HG03457 (cell line): ENCODE measurements around the gene ITGB1.

Experiments used
- ATAC-seq: cut with Tn5 transposase; IDR thresholded peaks from one replicate; pipeline ENCODE4 v1.9.1; 2021; ENCODE audit warnings: moderate number of reproducible peaks; ENCODE audit not compliant: unreplicated experiment

ITGB1 gene

DNA sequence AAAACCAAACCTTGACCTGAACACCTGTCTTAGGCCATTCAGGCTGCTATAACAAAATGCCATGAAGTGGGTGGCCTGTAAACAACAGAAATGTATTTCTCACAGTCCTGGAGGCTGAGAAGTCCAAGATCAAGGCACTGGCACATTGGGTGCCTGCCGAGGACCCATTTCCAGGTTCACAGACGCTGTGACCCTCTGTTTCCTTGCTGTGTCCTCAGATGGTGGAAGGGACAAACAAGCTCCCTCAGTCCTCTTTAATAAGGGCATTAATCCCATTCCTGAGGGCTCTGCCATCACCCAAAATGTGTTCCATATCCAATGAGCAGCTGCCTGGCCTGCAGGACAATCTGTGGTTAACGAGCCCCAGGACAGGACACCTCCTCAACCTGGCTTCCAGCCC, 67.6 kb downstream of the ITGB1 start:
- ATAC-seq = no peak

DNA sequence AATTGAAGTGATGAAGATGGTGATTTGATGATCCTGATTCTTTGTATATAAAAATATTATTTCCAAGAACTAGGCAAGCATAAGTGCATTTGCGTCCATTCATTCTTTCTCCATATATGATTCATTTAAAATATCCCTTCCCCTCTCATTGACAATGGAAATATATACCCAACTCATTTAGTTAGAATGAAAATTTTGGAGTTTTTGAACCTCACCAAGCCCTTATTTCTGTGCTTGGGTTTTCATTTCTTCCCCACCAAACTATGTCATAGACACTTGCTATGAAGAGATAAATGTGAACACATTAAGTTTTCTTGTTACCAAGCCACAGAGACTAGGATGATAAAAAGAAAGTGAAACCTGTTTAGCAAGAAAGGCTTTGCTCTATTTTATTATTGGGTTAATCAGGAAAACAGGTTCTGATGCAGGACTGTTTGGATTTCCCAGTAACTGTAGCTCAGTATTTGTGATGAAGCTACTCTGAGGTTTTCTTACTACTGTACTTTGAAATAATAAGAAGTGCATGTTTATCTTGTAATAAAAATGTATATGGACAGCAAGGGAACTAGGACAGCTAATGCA, 68.3 kb downstream of the ITGB1 start:
- ATAC-seq = no peak

DNA sequence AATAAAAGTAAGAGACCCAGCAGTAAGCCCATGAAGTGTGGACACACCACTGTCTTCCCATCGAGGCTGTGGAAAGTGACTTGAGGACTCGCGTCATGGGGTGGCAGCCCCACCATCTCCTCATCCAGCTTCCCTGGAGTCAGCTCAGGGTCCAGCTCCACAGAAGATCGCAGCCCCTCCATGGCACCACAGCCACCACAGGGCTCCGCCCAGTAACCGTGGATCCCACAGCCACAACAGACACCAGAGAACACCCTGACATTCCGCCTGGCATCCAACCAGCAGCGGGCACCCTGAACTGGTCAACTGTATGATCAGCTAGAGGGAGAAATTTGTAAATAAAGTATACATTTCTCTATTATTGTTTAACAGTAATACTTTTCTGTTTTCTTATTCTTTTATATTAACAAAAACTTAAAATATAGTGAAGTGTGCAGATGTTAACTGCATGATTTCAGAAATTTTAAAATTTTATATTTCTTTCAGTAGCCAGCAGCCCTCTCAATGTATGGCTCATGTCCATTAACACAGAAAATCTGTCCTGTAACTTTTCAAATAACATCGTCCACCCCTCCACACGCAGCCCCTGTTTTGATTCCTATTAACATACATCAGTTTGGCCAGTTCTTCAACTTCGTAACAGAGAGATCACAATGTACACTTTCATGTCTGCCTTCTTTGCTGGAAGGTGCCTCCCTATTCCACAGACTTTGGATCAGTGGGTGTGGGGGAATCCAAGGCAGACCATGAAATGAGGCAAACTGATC, 69.7 kb downstream of the ITGB1 start:
- no peak for ATAC-seq

DNA sequence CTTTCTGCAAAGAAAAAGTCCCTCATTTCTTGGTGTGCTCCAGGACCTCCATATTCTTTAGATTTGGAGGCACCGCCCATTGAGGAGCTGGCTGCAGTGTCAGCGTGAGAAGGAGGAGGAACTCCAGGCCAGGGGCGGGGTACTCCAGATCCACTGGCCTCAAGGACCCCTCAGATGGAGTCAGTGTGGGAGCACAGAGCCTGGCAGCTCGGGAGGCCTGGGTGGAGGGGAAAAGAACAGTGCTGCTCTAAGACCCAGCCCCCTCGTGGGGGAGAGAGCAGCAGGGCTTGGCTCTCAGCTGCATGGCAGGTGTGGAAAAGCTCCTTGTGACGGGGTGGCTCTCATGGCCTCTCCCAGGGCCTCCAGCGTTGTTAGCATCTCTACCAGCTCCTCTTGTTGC, 70.5 kb downstream of the ITGB1 start:
- ATAC-seq = no peak

DNA sequence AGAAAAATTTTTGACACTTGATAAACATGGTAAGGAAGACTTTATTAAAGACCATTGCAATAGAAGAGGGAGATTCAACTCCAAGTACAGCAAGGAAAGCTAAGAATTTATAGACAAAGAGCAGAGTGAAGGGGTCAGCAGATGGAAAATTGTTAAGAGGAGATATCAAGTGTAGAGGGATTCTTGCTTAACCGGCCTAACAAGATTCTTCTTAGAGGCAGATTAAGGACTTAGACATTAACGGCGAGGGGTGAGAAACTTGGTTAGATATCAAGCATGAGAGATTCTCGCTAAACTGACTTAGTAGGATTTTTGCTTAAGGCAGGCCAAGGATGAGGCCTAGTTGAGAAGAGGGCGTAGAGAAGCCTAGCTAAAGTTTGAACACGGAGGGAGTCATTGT, 76.0 kb downstream of the ITGB1 start:
- no peak for ATAC-seq

DNA sequence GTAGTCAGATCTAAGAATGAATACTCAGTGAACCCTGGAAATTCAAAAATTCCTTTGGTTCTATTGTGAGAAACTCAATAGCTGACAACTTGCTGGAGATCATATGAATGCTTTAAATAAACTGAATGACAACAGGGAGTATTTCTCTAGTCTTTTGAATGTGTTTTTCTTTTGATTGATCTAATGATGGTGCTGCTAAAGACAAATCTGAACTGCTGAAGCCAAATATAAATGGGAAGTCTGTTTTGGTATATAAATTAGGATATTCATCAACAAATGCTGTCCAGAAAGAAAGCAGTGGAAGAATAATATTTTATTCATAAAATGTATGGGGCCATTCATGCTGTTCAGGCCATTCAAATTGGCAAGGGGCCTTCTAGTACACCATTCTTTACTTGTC, 79.4 kb downstream of the ITGB1 start:
- ATAC-seq = no peak

DNA sequence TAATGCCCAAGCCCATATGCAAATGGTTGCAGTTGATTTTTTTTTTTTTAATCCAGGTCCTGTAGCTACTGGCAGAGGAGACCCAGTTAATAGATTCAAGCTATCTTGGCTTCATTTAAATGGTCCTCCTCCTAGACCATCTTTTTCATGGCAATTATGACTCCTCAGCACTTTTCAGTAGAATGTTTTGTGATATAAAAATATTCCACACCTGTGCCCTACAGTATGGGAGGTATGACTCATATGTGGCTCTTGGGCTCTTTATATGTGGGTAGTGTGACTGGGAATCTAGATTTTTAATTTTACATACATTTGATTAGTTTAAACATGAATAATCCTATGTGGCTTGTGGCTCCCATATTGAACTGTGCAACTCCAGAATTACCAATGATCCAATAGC, 80.1 kb downstream of the ITGB1 start:
- no peak for ATAC-seq

DNA sequence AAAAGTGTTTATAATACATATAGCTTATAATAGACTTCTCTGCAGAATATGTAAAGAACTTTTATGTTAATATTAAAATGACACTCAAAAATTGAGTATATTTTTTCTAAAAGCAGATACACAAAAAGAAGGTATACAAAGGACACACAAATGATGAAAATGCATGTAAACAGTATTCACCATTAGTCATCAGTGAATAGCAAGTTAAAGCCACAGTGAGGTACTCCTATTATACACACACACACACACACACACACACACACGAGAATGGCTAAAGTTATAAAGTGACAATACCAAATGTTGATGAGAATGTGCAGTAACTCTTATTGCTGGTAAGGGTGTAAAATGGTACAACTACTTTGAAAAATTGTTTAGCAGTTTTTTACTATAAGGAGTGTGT, 92.9 kb downstream of the ITGB1 start:
- ATAC-seq = no peak

DNA sequence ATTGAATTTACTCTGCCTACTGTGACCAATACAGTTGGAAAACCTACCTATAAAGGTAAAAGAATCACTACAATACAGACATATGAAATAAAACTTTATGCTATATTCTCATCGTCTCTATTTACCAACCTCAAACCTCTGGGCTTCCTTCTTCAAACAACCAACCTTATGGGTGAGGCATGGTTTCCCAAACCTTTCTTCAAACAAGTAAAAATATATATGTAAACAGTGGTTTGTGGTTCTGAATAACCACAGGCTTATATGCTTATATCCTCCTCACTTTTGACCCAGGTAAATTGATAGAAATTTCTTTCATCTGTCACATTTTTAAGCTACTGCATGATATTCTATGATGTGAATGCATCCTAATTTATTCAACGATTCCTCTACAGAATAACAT, 103.6 kb downstream of the ITGB1 start:
- ATAC-seq = no peak

DNA sequence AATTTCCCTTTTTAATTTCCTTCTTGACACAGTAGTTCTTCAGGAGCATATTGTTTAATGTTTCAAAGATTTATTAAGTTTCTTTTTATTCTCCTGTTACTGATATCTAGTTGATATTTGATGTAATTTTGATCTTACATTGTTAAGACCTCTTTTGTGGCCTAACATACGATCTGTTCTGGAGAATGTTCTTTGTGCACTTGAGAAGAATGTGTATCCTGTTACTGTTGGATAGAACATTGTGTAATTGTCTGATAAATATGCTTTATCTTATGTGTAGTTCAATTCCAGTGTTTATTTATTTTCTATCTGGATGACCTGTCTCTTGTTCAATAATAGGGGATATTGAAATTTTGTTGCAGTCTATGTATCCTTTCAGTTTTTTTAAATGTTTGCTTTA, 106.7 kb downstream of the ITGB1 start:
- no peak for ATAC-seq
